Osteocyte (in vitro differentiated cells): ENCODE measurements around the gene FAM209A. TPM values are rescaled to one million over a fixed set of nuclear protein-coding genes. Genes with fewer than 3 reads are reported as not detected.
"Not testable (repeated sequence)": the region's sequence is repeated elsewhere in the genome, so short reads cannot be mapped to it uniquely, and the experiment has no call there.

Source experiments
- DNase-seq: peaks from one replicate; pipeline ENCODE4 v3.0.0; 2021; ENCODE audit warnings: mixed read lengths; ENCODE audit not compliant: unreplicated experiment; ENCODE audit errors: extremely low spot score
- H3K27ac Mint-ChIP-seq: one replicate; pipeline ENCODE4 v1.8.0; 2021; ENCODE audit warnings: mild to moderate bottlenecking, mixed read lengths; ENCODE audit not compliant: unreplicated experiment
- H3K27me3 Mint-ChIP-seq: one replicate; pipeline ENCODE4 v1.8.0; 2021; ENCODE audit warnings: mixed read lengths; ENCODE audit not compliant: unreplicated experiment
- H3K36me3 Mint-ChIP-seq: one replicate; pipeline ENCODE4 v1.8.0; 2021; ENCODE audit warnings: mixed read lengths; ENCODE audit not compliant: unreplicated experiment
- H3K4me1 Mint-ChIP-seq: one replicate; pipeline ENCODE4 v1.8.0; 2021; ENCODE audit warnings: mixed read lengths; ENCODE audit not compliant: unreplicated experiment
- H3K4me3 Mint-ChIP-seq: one replicate; pipeline ENCODE4 v1.8.0; 2021; ENCODE audit warnings: mild to moderate bottlenecking, moderate library complexity, mixed read lengths; ENCODE audit not compliant: unreplicated experiment
- H3K9me3 Mint-ChIP-seq: one replicate; pipeline ENCODE4 v1.8.0; 2021; ENCODE audit warnings: mixed read lengths; ENCODE audit not compliant: unreplicated experiment
- CTCF ChIP-seq: fragments of 200-600 bp; sonication (generic); IDR thresholded peaks from 2 replicates; pipeline ENCODE4 v1.5.0; 2021; ENCODE audit warnings: antibody characterized with exemption, mild to moderate bottlenecking, moderate library complexity
- total RNA-seq: library from RNA; stranded (reverse); gene quantifications from 2 replicates; pipeline ENCODE4 v1.2.1, GENCODE V29; 2021

FAM209A gene
- total RNA-seq, 1 donor from 2014 or later = 1.0 TPM

GRCh38 chr20:56519551-56519950 lies 5.0 kb upstream of the FAM209A start:
- peaks cover 10% of the 10 kb centered on the region for H3K9me3 Mint-ChIP-seq
- H3K27ac Mint-ChIP-seq = no peak overlapping the region
- peaks cover 43% of the 10 kb centered on the region for H3K36me3 Mint-ChIP-seq
- no peak for DNase-seq
- H3K4me1 Mint-ChIP-seq = peaks cover 1% of the 10 kb centered on the region
- no peak for TF ChIP-seq CTCF
- H3K4me3 Mint-ChIP-seq = no peak overlapping the region
- no peaks in the 10 kb centered on the region for H3K27me3 Mint-ChIP-seq

- Mint-ChIP-seq H3K36me3 (peaks cover 43% of the 10 kb centered on the region), H3K4me1 (peaks cover 1% of the 10 kb centered on the region), H3K27me3 (no peaks in the 10 kb centered on the region), H3K9me3 (peaks cover 10% of the 10 kb centered on the region), H3K27ac (no peak overlapping the region), H3K4me3 (no peak overlapping the region)
- DNase-seq = no peak
- no peak for TF ChIP-seq CTCF
Measured at GRCh38 chr20:56520180-56520579, 4.4 kb upstream of the FAM209A start.

- not testable (repeated sequence) for H3K27ac Mint-ChIP-seq, H3K27me3 Mint-ChIP-seq, DNase-seq, H3K9me3 Mint-ChIP-seq, H3K4me1 Mint-ChIP-seq, H3K4me3 Mint-ChIP-seq
- H3K36me3 Mint-ChIP-seq = peaks cover 43% of the 10 kb centered on the region
Measured at GRCh38 chr20:56520746-56521354, 3.7 kb upstream of the FAM209A start.

GRCh38 chr20:56522311-56522710 lies 2.2 kb upstream of the FAM209A start:
- no peak overlapping the region for H3K27ac Mint-ChIP-seq
- peaks cover 42% of the 10 kb centered on the region for H3K36me3 Mint-ChIP-seq
- DNase-seq = no peak
- no peaks in the 10 kb centered on the region for H3K4me1 Mint-ChIP-seq
- no peaks in the 10 kb centered on the region for H3K27me3 Mint-ChIP-seq
- no peak for TF ChIP-seq CTCF
- H3K9me3 Mint-ChIP-seq = peaks cover 10% of the 10 kb centered on the region
- no peak overlapping the region for H3K4me3 Mint-ChIP-seq

- TF ChIP-seq CTCF = no peak
- Mint-ChIP-seq H3K27me3 (no peaks in the 10 kb centered on the region), H3K4me1 (no peaks in the 10 kb centered on the region)
Measured at GRCh38 chr20:56527521-56527920, 3.0 kb downstream of the FAM209A start.

GRCh38 chr20:56532946-56533345 lies 8.4 kb downstream of the FAM209A start, which contains the start of gene FAM209B:
TSS of gene FAM209B (plus strand) at chr20:56533246. CDS start at chr20:56533342, 96 bp downstream.
- DNase-seq, H3K4me3 Mint-ChIP-seq, H3K4me1 Mint-ChIP-seq, H3K27ac Mint-ChIP-seq, H3K27me3 Mint-ChIP-seq, H3K36me3 Mint-ChIP-seq, H3K9me3 Mint-ChIP-seq: not testable (repeated sequence)

More at GRCh38 chr20:56527521-56527920, 3.0 kb downstream of the FAM209A start:
- H3K27ac Mint-ChIP-seq = no peak overlapping the region
- no peak for DNase-seq
- no peaks in the 10 kb centered on the region for H3K36me3 Mint-ChIP-seq
- no peaks in the 10 kb centered on the region for H3K9me3 Mint-ChIP-seq
- no peak overlapping the region for H3K4me3 Mint-ChIP-seq
